HCT116 (cell line): ENCODE measurements around the gene SAMD4A.

Experiments
- EGR1 ChIP-seq: IDR thresholded peaks from 2 replicates; pipeline ENCODE4 v1.6.1; 2012; ENCODE audit warnings: low read depth
- EZH2 ChIP-seq: fragments of 200-600 bp; sonication (generic); IDR thresholded peaks from 2 replicates; pipeline ENCODE4 v1.6.1; 2017; ENCODE audit warnings: antibody characterized with exemption, mixed run types
- POLR2A ChIP-seq: IDR thresholded peaks from 2 replicates; pipeline ENCODE4 v1.7.0; 2011; ENCODE audit warnings: borderline replicate concordance; ENCODE audit not compliant: insufficient read depth, insufficient read length; ENCODE audit errors: extremely low read depth
- POLR2AphosphoS5 ChIP-seq: IDR thresholded peaks from 2 replicates; pipeline ENCODE4 v1.6.1; 2011; ENCODE audit warnings: mild to moderate bottlenecking, low read depth, low read length, moderate library complexity
- REST ChIP-seq: IDR thresholded peaks from 2 replicates; pipeline ENCODE4 v1.6.1; 2012; ENCODE audit warnings: low read depth
- SIN3A ChIP-seq: IDR thresholded peaks from 2 replicates; pipeline ENCODE4 v1.6.1; 2012; ENCODE audit warnings: low read depth
- TCF7L2 ChIP-seq: IDR thresholded peaks from 2 replicates; pipeline ENCODE4 v1.7.0; 2011; ENCODE audit warnings: borderline replicate concordance, inconsistent platforms; ENCODE audit not compliant: insufficient read depth, insufficient read length; ENCODE audit errors: extremely low read depth
- TF ChIP-seq, protein P1 (sequence below), 3 experiments: fragments of 200-600 bp in 1 of 3; sonication (generic) in 1 of 3; IDR thresholded peaks in 2 of 3; conservative IDR thresholded peaks in 1 of 3; 2 replicates each; pipeline ENCODE4 v1.5.1; 2012 to 2017; ENCODE audit warnings: low read depth in 2 of 3, low read length in 2 of 3, antibody characterized with exemption in 1 of 3, borderline replicate concordance in 1 of 3, control low read depth in 1 of 3, mild to moderate bottlenecking in 1 of 3, mixed read lengths in 1 of 3, mixed run types in 1 of 3, moderate library complexity in 1 of 3; ENCODE audit not compliant: insufficient read depth in 1 of 3
- TF ChIP-seq, protein P2 (sequence below): IDR thresholded peaks from 2 replicates; pipeline ENCODE4 v1.6.1; 2012

GRCh38 chr14:54582334-54582733 lies 15.4 kb downstream of the SAMD4A start:
- TF ChIP-seq SIN3A, result no peak
- no peak for TF ChIP-seq EZH2
- TF ChIP-seq, protein P1, sequence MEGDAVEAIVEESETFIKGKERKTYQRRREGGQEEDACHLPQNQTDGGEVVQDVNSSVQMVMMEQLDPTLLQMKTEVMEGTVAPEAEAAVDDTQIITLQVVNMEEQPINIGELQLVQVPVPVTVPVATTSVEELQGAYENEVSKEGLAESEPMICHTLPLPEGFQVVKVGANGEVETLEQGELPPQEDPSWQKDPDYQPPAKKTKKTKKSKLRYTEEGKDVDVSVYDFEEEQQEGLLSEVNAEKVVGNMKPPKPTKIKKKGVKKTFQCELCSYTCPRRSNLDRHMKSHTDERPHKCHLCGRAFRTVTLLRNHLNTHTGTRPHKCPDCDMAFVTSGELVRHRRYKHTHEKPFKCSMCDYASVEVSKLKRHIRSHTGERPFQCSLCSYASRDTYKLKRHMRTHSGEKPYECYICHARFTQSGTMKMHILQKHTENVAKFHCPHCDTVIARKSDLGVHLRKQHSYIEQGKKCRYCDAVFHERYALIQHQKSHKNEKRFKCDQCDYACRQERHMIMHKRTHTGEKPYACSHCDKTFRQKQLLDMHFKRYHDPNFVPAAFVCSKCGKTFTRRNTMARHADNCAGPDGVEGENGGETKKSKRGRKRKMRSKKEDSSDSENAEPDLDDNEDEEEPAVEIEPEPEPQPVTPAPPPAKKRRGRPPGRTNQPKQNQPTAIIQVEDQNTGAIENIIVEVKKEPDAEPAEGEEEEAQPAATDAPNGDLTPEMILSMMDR (IDR thresholded peaks at IDR 0.05 in 2 of 3, conservative IDR thresholded peaks at IDR 0.05 in 1 of 3; ENCODE audit: borderline replicate concordance in 1 of 3, insufficient read depth in 1 of 3, low read depth in 2 of 3, low read length in 2 of 3), result no peak
- no peak for TF ChIP-seq POLR2AphosphoS5
- TF ChIP-seq POLR2A, result no peak
- TF ChIP-seq, protein P2, sequence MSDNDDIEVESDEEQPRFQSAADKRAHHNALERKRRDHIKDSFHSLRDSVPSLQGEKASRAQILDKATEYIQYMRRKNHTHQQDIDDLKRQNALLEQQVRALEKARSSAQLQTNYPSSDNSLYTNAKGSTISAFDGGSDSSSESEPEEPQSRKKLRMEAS, result no peak
- no peak for TF ChIP-seq EGR1
- no peak for TF ChIP-seq TCF7L2
- no peak for TF ChIP-seq REST
